Hypothalamus (tissue), 51 donors: ENCODE measurements around the gene LRRC28.

Experiments used
- DNase-seq, 51 donors: peaks; one replicate each; lab custom pipeline; 2025; lab: John Stamatoyannopoulos, UW

LRRC28 gene

DNA sequence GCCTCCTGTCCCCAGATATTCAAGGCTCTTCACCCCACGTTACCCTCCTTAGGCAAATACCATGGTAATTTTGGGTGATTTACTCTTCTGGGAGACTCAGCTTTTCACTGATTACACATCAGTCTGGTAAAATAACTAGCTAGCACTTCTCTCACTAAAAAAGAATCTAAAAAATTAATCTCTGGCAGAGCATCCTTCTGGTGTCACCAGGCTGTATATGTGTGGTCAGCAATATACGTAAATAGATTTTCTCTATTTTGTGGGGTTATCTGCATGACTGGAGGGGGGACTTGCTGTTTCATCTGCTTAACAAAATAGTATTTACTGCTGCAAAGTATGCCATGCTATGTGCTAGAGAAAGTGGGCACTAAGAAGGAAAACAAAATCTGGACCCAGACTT, 45.1 kb downstream of the LRRC28 start:
- no peak for DNase-seq

- no peak for DNase-seq
Observed at GRCh38 chr15:99303907-99304306, 52.6 kb downstream of the LRRC28 start.

GRCh38 chr15:99305761-99306505, 54.7 kb downstream of the LRRC28 start:
- peak in 1 of 51 donors; percentile 1 for DNase-seq

GRCh38 chr15:99306694-99307338, 55.5 kb downstream of the LRRC28 start:
- peak in 1 of 51 donors; percentile 6 for DNase-seq

- no peak for DNase-seq
Observed at GRCh38 chr15:99307735-99308134, 56.5 kb downstream of the LRRC28 start.

DNA sequence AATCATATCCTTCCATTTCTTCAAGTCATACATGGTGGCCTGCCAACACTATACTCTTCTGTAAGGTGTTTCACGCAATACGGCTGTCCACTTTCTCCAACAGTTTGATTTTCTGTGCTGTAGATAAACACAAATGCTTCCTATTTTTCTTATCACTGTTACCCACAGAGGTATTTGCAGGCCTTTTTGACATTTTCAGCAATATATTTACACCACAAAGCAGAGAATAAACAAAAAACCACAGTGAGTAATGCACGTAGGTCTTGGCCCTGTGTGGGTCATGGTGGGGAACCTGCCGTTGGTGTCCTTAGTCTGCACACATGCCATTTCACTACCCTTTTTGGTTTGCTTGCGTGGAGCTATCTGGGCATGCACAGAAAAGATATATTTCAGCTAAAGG, 59.5 kb downstream of the LRRC28 start:
- DNase-seq = no peak

- no peak for DNase-seq
Observed at GRCh38 chr15:99312228-99312627, 60.9 kb downstream of the LRRC28 start.

GRCh38 chr15:99312794-99313193, 61.5 kb downstream of the LRRC28 start:
- no peak for DNase-seq

GRCh38 chr15:99315636-99316035, 64.4 kb downstream of the LRRC28 start:
- no peak for DNase-seq

DNA sequence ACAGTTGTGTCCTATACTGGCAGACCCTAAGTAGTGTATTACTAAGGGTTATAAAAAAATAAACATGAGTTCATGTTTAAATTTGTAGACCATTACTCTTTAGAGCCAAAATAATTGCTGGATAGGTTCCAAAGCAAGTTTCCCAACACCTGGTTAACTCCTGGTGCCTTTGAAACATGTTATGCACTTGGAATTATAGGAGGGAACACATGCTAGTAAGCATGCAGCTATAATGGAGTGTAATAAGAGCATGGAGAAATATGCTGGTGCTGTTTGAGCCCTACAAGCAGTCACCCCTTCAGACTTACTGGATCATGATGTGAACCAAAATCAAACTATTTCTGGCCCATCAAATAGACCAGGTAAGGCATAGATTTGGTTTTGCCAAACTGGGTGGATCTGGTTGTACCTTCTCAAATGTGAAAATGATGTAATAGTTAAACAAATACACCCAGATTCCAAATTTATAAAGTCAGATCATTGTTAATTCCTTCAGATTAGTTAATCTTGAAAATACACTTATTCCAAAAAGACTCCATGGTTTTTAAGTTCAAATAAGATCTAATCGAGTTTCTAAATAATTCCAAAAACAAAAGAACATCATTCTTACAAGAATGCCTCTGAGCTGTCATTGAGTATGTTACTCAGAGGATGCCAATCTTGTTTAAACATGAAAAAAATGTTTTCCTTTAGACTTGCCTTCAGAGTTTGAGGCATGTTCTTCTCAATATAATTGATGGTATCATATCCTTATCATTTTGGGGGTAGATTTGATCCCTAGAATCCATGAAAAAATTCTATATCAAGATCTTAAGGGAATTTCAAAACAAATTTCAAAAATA, 69.3 kb downstream of the LRRC28 start:
- DNase-seq = no peak

- DNase-seq = no peak
Observed at GRCh38 chr15:99321468-99321867, 70.2 kb downstream of the LRRC28 start.

DNA sequence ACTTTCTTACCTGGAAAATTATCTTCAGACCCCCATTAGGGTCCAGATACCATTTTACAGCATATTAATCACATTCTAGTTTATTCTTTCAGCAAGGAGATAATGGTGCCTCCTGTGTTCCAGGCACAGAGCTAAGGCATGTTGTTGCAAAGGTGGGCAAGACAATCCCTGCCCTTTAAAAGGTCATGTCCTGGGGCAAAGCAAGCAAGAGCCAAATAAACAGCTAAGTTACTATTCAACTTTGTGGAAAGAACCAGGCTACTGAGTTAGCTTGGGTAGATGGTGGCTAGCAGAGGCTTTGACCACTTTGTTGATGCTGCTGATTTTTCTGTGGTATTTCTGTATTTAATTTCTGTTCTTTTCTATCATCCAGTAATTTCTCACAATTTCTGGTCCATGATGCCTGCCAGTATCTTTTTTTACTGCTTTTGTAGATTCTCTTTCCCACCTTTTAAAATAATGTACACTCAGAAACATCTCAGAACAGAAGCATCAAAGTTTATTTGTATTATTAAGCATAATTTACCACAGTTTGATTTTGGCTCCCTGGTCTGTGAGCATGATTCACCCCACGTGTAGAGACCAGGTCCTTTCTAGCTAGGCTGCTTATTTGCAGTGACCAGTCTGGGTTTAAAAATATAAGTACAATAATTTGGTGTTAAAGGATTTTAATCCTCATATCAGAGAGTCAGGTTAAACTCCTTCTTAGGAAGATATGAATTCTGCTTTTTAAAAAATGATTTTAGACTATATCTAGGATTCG, 71.5 kb downstream of the LRRC28 start:
- no peak for DNase-seq

DNA sequence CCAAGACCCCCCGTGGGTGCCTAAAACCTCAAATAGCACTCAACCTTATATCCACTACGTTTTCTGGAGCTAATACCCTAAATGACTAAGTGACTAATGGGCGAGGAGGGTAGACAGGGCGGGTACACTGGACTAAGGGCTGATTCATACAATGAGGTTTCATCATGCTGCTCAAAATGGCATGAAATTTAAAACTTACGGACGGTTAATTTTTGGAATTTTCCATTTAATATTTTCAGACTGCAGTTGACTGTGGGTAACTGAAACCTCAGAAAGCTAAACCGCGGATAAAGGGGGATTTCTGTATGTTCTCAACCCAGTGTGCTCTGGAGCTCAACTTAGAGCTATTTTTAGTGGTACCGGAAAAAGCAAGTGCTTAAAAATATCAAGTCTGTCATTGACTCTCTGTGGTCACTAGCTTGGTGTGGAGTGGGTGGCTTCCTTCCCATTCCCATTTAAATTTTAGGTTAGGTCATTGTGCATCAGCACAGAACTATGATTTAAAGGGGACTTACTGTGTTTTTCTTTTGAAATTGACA, 72.9 kb downstream of the LRRC28 start:
- DNase-seq = no peak

DNA sequence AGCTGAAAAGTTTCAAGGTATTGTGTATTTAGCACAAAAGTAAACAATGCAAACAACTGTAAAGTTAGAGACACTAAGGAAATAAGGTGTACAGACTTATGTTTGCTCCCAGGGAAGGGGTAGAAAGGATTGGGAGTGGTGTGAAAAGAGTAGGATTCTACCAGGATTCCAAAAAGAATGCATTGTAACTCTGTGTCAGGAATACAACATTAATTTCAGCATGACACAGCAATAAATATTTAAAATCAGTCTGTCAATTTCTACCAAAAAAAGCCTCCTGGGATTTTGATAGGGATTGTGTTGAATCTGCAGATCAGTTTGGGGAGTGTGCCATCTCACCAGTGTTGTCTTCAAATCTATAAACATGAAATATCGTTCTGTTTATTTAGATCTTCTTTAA, 73.4 kb downstream of the LRRC28 start:
- DNase-seq = no peak

- DNase-seq = no peak
Observed at GRCh38 chr15:99326235-99326634, 75.0 kb downstream of the LRRC28 start.

- DNase-seq = no peak
Observed at GRCh38 chr15:99328106-99329072, 77.1 kb downstream of the LRRC28 start.

DNA sequence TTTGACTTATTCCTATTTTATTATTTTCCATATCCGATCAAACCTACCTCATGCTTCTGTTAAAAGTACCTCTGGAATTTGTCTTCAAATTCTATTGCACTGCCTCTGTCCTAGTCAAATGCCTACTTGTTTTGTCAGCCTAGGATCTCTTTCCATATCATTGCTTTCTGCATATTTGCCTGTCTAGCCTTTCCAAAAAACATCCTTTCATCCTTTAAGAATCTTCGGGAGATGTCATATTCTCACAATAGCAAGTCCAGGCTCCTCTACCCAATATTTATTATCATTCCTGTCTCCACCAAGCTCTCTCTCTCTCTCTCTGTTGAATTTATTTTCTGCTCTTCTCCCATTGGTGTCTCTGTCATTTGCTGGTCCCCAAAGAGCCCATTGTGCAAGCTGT, 80.1 kb downstream of the LRRC28 start:
- DNase-seq = no peak

DNA sequence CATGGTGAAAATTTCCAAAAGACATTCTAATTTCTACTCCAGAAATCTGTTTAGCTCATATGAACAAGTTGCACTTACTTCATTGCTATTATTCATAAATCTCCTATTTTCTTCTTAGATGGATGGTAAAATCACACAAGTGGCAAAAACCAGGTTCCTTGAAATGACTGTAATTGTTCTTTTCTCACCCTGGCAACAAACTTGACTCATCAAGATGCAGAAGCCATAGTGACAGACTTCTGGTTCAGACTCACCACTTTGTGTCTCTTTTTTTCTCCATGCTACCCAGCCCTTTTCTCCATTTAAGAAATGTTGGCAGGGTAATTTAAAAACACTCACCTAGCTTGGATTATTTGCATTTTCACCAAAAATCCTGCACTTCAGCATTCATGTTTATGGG, 82.1 kb downstream of the LRRC28 start:
- no peak for DNase-seq

DNA sequence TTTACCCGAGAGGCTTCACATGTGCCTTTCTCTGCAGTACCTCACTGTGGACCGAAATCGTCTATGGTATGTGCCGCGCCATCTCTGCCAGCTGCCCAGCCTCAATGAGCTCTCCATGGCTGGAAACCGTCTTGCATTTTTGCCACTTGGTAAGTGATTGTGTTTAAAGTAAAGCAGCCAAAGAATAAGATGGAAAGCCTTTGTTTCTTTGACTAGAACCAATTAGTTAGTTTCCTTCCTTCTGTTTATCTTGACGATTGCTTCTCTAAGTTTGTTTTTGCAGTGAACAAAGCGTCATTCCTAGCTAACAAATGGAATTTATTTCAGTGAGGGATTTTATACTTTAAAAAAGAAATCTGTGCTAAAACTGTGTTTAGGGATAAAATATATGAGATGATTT, 82.7 kb downstream of the LRRC28 start:
- DNase-seq = no peak
